Prostate gland (tissue), 2 donors: Measurements from ENCODE around the gene MELTF. TPM values are rescaled to one million over a fixed set of nuclear protein-coding genes. Genes with fewer than 3 reads are reported as not detected.

Source experiments
- DNase-seq: peaks from one replicate; pipeline ENCODE4 v3.0.0-alpha.2; 2019; ENCODE audit warnings: low spot score
- H3K27ac ChIP-seq, 2 donors: fragments of 200-600 bp; sonication (generic); 2 replicates each; pipeline ENCODE4 v1.5.1; 2017 to 2019
- H3K27me3 ChIP-seq: fragments of 200-600 bp; sonication (generic); replicated peaks from 2 replicates; pipeline ENCODE4 v1.5.1; 2019; ENCODE audit not compliant: insufficient read depth
- H3K36me3 ChIP-seq, 2 donors: fragments of 200-600 bp; sonication (generic); 1 replicate in 1 of 2; 2 replicates in 1 of 2; pipeline versions ENCODE4 v1.5.1 to v1.8.1; 2017 to 2019
- H3K4me1 ChIP-seq: fragments of 200-600 bp; sonication (generic); replicated peaks from 2 replicates; pipeline ENCODE4 v1.5.1; 2019
- H3K4me3 ChIP-seq, 2 donors: fragments of 200-600 bp; sonication (generic); 2 replicates each; pipeline ENCODE4 v1.5.1; 2017 to 2019
- H3K9me3 ChIP-seq: fragments of 200-600 bp; sonication (generic); 2 replicates; pipeline ENCODE4 v1.5.1; 2017
- POLR2A ChIP-seq: fragments of 450-650 bp; IDR thresholded peaks from one replicate; pipeline ENCODE4 v1.6.1; 2016; ENCODE audit warnings: antibody characterized with exemption, mild to moderate bottlenecking
- POLR2AphosphoS5 ChIP-seq: sonication (generic); formaldehyde crosslinking; IDR thresholded peaks from one replicate; pipeline ENCODE4 v1.6.1; 2017; ENCODE audit warnings: antibody characterized with exemption
- WGBS: methylation state at CpG from one replicate; pipeline ENCODE4 v1.1.5; 2018; 5-methylcytosine and 5-hydroxymethylcytosine counted together
- intact Hi-C: fragments of 100-400 bp; cut with DNase I; formaldehyde crosslinking; loops from one replicate; pipeline ENCODE4 v1.14.2; 2022
- total RNA-seq, 2 donors: library from RNA; depleted of rRNA; stranded (reverse); fragments of >200 nt; gene quantifications; one replicate each; pipeline ENCODE4 v1.1.0, GENCODE V29; 2016
- TF ChIP-seq, protein P1 (sequence below), 4 experiments: fragments of 200-600 bp in 2 of 4; fragments of 450-650 bp in 2 of 4; sonication (generic) in 2 of 4; IDR thresholded peaks; 1 replicate in 3 of 4; 2 replicates in 1 of 4; pipeline ENCODE4 v1.5.1; 2016 to 2019; ENCODE audit warnings: antibody characterized with exemption in 4 of 4, mild to moderate bottlenecking in 2 of 4, moderate library complexity in 2 of 4

MELTF gene
- total RNA-seq, 2 donors from 2014 or later, result 6.9 to 9.0 TPM

DNA sequence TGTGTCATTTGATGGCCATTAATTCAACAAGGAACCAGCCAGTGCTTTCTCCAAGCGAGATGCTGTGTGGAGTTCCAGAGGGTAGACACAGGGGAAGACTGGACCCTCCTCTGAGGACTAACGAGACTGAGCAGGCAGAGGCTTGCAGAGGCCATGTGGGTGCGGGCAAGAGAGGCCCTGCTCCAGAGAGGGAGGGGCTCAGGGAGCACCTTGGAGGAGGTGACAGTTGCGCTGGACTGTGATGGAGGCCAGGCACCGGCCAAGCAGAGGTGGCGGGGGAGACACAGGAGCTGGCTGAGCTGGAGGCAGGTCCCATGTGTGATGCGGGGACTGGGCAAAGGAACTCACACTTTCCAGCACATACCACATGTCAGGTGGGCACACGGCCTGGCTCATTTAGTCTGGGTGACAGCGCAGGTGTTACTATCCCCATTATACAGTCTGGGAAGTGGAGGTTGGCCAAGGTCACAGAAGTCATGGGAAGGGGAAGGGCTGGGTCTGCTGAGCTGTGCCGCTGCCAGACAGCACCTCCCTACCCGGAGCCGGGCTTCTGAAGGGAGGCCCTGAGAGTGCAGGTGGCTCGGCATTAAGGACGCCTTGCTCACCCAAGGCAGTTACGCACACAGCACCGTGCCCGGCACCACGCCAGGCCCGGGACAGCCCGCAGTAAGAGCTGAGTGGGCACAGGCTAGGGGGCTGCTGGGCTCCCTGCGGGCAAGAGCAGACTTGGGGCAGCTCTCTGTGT, 3.7 kb downstream of the MELTF start:
- no peak for DNase-seq
- Histone ChIP-seq H3K4me1 (peaks cover 6% of the 10 kb centered on the region), H3K4me3 (no peak overlapping the region), H3K27me3 (no peaks in the 10 kb centered on the region), H3K36me3 (no peaks in the 10 kb centered on the region), H3K9me3 (no peaks in the 10 kb centered on the region), H3K27ac (no peak overlapping the region)
- 89% methylated on average over 21 of the region's 21 CpGs for WGBS
- intact Hi-C loops, result no loop called here
- TF ChIP-seq, protein P1, sequence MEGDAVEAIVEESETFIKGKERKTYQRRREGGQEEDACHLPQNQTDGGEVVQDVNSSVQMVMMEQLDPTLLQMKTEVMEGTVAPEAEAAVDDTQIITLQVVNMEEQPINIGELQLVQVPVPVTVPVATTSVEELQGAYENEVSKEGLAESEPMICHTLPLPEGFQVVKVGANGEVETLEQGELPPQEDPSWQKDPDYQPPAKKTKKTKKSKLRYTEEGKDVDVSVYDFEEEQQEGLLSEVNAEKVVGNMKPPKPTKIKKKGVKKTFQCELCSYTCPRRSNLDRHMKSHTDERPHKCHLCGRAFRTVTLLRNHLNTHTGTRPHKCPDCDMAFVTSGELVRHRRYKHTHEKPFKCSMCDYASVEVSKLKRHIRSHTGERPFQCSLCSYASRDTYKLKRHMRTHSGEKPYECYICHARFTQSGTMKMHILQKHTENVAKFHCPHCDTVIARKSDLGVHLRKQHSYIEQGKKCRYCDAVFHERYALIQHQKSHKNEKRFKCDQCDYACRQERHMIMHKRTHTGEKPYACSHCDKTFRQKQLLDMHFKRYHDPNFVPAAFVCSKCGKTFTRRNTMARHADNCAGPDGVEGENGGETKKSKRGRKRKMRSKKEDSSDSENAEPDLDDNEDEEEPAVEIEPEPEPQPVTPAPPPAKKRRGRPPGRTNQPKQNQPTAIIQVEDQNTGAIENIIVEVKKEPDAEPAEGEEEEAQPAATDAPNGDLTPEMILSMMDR (IDR thresholded peaks at IDR 0.05), result no peak
- TF ChIP-seq POLR2AphosphoS5 (no peak), POLR2A (no peak)

- no peak overlapping the region for H3K27ac ChIP-seq
- H3K4me3 ChIP-seq, result no peak overlapping the region
- H3K4me1 ChIP-seq, result peaks cover 6% of the 10 kb centered on the region
- WGBS, result 93% methylated on average over 28 of the region's 28 CpGs
- H3K27me3 ChIP-seq, result no peaks in the 10 kb centered on the region
- no peaks in the 10 kb centered on the region for H3K9me3 ChIP-seq
- TF ChIP-seq, protein P1 (IDR thresholded peaks at IDR 0.05), result no peak
- no peak for TF ChIP-seq POLR2A
- TF ChIP-seq POLR2AphosphoS5, result no peak
- DNase-seq, result no peak
- intact Hi-C loops, result no loop called here
- H3K36me3 ChIP-seq, result no peaks in the 10 kb centered on the region
Observed at GRCh38 chr3:197024881-197025735, 4.5 kb downstream of the MELTF start.

DNA sequence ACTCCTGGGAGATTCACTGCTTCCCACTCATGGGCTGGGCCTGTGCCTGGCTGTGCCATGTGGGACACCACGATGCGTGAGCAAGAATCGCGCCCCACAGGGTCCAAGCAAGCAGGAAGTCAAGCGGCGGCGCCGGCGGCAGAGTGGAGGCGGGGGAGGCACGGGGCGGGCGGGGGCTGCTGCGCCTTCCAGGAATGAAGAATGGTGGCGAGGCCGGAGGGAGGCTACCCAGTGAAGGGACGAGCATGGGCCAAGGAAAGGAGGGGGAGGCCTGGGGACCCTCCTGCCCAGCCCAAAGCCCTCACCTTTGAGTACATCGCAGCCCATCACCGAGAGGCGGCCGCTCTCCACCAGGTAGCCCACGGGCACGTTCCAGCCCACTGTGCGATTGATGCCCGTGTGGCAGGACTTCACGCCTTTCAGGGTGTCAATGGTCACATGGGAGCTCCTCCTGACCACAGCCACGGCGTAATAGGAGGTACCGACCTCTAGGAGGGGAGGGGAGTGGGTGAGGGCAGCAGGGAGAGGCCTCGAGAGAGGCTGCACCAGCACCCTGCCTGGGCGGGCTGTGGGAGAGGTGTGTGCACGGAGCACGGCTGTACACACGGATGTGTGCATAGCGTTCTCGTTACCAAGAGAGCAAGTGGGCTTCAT, 5.5 kb downstream of the MELTF start:
- Histone ChIP-seq H3K4me1 (no peaks in the 10 kb centered on the region), H3K9me3 (no peaks in the 10 kb centered on the region), H3K4me3 (no peak overlapping the region), H3K27me3 (no peaks in the 10 kb centered on the region), H3K27ac (no peak overlapping the region), H3K36me3 (no peaks in the 10 kb centered on the region)
- DNase-seq, result no peak
- TF ChIP-seq POLR2AphosphoS5 (no peak), POLR2A (no peak)
- TF ChIP-seq, protein P1 (IDR thresholded peaks at IDR 0.05), result no peak
- 80% methylated on average over 36 of the region's 36 CpGs for WGBS
- intact Hi-C loops, result no loop called here

GRCh38 chr3:197023241-197023997, 6.2 kb downstream of the MELTF start:
- Histone ChIP-seq H3K27me3 (no peaks in the 10 kb centered on the region), H3K9me3 (no peaks in the 10 kb centered on the region), H3K4me1 (no peaks in the 10 kb centered on the region), H3K36me3 (no peaks in the 10 kb centered on the region), H3K4me3 (no peak overlapping the region), H3K27ac (no peak overlapping the region)
- intact Hi-C loops, result no loop called here
- TF ChIP-seq POLR2A (no peak), POLR2AphosphoS5 (no peak)
- TF ChIP-seq, protein P1 (IDR thresholded peaks at IDR 0.05), result no peak
- WGBS, result 59% methylated on average over 27 of the region's 27 CpGs
- DNase-seq, result no peak
